Right hindlimb (tissue), 1 donor: ENCODE data around the gene FAM83D.
"Not testable (repeated sequence)": the region's sequence is repeated elsewhere in the genome, so short reads cannot be mapped to it uniquely, and the experiment has no call there.

Experiments
- DNase-seq: peaks from one replicate; pipeline ENCODE4 v3.0.0-alpha.2; 2018

The FAM83D gene

DNA sequence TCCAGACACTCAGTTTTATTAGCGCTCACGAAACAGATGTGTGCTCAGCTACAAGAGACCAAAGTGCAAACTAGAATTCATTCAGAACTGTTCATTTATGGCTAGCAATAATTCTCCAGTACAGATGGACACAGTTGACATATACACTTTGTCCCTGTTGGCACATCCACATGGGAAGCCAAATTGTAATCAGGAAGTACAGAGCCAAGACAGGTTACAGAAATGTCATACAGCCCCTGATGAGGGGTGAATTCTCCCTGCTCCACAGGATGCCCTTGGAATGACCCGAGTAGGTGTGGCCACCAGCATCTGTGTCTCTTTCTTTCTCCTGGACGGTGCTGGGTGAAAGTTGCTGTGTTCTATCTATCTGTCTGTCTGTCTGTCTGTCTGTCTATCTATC, 43.5 kb downstream of the FAM83D start:
- DNase-seq = no peak

DNA sequence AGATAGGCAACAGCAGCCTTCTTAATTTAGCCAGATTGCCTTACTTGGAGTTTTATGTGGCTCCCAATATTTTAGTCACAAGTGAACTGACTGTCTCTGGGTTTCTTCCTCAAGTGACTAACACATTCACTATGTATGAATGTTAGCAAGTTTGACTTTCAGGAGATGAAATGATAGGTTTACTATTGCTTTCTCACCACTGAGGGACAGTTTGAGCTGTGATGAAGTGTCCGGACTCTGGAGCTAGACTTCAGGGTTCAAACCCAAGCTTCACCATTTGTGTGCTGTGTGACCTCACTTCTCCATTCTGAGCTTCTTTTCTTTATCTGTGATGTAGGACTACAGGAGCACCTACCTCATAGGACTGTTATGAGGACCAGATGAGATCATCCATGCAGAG, 44.1 kb downstream of the FAM83D start:
- no peak for DNase-seq

DNA sequence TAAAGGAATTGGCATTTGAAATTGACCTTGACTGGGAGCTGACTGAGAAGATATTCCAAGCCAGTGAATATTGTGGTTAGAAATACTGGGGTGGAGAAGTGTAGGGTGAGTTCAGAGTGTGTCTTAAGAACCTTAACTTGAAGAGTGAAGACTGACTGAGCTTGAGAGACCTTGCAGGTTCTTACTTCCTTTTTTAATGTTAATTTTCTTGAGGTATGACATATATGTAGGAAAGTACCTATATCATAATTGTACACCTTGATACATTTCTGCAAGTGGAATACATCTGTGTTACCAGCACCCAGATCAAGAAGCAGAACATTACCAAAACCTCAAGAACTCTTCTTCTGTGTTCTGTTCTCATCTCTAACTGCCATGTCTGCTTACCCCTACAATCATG, 46.9 kb downstream of the FAM83D start:
- no peak for DNase-seq

DNA sequence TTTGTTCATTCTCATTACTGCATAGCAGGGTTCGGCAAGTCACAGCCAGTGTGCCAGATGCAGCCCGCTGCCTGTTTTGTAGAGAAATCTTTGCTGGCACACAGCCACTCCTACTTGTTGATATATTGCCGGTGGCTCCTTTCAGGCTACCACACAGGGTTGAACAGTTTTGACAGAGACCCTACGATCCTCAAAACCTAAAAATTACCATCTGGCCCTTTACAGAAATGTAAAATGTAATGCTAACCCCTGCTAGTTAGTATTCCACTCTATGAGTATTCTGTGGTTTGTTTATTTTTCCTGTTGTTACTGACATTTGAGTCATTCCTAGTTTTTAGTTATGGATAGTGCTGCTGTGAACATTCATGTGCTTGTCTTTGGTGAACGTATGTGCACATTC, 47.4 kb downstream of the FAM83D start:
- no peak for DNase-seq

DNA sequence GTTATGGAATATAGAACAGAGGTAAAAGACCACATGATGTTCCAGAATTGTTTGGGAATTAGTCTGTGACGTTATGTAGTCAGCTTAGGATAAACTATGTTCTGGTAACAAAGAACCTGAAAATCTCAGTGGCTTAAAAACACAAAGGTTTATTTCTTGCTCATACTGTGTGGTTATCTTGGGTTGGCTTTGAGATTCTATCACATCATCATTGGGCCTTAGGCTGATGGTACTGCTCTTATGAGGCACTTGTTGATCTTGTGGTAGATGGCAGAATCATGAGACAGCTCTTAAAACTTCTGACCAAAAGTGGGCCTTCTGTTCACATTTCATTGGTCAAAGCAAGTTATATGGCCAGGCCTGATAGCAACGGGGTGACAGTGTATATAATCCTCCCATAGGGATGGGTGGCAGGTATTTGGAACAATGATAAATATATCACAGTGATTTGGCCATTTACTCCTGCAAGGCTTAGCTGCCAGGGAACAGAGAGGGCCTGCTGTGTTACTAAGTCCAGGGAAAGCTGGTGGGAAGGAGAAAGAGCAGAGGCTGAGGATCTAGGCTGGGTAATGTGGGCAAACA, 49.4 kb downstream of the FAM83D start:
- no peak for DNase-seq

DNA sequence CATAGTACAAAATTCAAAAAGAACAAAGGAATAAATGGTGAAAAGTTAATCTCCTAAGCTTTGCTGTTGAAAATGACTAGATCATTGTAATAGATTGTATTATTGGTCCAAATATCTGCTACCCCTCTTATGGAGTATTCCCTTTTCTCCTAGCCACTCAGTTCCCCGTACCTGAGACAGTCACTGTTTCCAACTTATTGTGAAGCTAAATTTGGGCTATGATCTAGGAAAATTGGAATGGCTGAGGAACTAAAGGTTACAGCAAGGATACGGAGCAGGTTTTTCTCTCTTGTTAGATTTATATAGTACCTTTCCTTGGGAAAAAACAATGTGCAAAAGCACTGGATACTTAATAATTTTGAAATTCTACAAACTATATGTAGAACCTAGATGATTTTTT, 53.2 kb downstream of the FAM83D start:
- no peak for DNase-seq

DNA sequence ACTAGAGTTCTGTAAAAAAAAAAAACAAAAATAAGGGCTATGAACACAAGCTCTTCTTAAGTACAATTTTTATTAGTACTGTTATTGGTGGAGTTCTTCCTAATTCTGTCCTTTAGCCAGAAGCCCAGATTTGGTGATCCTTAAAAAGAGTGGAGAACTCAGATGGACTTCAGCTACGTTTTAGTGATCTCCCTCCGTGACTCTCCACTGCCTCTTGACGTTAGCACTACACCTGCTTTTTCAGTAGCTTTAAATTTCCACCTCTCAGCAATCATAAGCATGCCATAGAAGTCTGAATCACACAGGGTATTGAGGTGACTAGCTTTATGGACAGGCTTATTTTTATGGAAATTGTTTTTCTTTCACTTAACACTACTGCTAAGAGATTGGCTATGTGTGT, 53.6 kb downstream of the FAM83D start:
- DNase-seq = no peak

DNA sequence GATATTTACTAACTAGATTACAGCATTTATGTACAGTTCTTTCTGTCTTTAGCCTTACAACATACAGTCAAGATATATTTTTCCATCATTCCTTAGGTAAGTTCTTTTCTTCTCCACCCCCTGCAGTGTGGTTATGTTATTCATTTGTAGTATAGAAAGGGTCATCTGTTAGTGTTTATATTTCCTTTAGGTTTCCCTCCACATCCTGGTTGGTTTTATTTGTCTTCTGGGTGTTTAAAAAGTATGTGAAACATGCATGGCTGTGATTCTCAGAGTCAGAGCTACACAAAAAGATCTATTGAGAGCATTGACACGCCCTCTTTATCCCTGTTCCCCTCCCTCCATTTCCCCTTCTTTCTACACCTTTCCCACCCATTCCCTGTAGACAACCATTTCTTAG, 56.1 kb downstream of the FAM83D start:
- DNase-seq = no peak

DNA sequence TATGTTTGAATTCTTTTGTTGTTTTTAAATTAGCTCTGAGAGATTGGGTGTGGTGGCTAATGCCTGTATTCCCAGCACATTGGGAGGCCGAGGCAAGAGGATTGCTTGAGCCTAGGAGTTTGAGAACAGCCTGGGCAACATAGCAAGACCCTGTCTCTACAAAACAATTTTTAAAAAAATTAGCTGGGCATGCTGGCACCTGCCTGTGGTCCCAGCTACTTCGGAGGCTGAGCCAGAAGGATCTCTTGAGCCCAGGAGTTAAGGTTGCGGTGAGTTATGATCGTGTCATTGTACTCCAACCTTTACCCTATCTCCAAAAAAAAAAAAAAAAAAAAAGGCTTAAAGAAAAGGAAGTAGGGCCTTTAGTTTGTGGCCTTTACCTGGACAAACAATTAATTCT, 58.8 kb downstream of the FAM83D start:
- no peak for DNase-seq

DNA sequence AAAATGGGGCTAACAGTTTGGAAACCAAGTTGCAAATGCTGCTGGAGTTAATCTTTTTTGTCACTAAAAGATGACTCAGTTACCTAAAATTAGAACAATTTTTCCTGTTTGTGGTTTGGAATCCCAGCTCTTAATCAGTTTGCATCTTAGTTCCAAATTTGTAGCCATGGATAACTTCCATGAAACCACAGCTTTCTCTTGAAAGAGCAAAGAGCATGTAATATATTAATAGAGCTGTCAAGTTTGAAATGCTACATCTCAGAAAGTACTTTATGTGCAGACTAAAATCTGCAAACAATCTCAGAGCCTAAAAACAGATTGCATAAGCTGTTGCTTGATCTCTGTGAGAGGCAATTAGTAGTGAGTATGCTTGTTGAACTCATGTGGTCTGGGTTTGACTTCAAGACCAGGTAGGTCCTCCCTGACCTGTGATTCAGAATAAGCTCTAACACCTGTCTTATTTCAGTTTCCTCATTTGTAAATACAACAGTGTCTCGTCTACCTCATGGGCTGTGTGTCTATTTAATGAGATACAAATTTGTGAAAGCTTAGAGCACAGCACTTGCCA, 59.5 kb downstream of the FAM83D start:
- no peak for DNase-seq

DNA sequence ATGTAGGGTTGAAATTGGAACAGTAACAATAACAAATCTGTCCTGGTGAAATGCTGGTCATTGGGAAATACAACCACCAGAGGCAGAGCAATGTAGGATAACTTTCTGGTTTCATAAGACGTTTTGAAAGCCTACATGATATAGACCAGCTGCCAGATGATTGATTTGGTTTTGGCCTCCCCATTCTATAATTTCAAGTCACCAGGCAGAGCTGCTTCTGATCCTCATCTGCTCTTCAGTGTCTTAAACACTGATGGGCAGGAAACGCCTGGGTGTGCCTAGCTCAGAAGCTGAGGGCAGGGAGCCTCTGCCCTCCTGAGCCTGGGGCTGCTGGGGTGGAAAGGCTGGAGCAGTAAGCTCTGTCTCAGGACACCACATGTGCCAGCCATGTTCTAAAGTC, 60.4 kb downstream of the FAM83D start:
- no peak for DNase-seq

DNA sequence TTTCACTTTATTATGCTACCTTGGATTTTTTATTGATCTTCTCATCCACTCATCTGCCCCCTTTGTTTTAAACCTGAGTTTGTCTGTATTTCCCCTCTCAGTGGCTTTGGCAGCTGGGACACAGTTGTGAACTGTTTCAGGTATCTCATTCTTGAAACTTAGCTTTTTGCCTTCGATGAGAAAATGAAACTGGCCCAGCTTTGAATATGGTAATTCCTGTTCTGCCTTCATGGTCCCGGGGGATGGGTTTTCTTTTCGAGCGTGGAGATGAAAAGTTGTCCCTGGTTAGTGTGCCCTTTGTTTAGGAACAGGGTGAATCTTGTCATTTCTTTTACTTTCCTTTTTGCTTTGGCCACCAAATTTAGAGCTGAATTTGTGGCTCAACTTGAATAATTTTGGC, 61.6 kb downstream of the FAM83D start:
- DNase-seq = no peak

DNA sequence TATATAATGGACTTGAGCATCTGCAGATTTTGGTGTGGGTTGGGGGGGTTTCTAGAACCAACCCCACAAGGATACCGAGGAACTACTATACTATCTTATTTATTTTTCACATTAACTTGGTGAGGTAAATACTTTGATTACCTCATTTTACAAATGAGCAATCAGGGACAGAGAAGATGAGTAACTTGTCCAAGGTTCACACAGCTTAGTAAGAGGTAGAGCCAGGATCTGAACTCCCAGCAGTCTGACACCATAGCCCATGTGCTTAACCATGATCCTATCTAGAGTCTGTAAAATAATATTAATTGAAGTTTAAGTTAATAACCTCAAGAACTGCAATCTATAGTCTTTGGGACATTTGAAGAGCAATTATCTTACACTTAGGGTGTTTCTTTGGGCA, 64.5 kb downstream of the FAM83D start:
- DNase-seq = no peak

DNA sequence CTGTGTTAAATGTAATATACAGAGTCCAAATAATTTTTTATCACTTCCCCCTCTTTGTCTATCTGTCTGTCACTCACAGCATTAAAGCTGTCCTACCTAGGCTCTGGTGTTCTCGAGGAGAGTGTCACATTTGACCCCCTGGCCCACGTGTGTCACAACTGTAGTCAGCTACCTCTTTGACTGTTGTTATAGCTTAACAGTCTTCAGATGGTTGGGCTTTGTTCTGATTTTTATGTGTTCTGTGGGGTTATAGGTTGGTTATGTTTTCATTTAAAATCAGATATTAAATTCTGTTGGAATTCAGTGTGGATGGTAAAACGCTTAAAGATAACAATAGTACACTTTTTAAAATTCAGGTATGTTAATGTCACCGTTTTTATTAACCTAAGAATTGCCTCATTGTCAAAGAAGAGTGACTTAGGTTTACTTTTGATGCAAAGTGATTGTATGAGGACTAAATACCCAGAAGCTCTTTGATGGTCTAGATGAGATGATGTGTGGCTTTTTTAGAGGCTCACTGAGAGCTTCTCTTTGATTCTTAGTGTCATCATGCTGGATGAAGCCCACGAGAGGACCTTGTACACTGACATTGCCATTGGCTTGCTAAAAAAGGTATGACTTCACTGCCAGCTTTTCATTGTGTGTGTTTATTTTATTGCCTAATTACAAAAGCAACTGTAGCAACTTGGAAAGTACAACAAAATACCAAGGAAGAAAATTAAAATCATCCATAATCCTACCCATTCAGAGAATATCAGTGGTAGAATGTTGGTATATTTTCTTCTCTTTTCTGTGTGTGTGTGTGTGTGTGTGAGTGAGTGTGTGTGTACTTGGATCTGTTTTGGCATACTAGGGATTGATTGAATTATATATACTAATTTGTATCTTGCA, 65.8 kb downstream of the FAM83D start:
- DNase-seq = no peak

DNA sequence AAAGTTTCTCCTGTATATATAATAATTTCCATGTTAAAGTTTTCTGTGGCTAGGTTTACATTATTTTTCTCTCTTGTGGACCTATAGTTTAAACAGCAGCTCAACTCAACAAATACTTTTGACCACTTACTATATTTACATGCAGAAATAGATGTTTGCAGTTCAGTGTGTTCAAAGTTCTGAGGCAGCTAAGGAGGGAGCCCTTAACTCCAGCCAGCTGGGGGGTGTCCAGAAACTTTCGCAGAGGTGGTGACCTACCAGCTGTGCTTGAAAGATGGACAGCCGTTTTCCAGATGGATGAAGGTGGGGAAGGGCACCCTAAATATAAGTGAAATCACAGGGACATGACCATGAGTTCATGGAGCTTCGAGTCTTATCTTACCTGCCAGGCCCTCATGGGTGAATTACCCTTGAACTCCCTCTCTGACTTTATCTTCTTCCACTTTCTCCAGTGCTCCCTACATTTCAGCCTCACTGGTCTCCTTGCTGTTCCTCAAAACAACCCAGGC, 69.4 kb downstream of the FAM83D start:
- DNase-seq = no peak

DNA sequence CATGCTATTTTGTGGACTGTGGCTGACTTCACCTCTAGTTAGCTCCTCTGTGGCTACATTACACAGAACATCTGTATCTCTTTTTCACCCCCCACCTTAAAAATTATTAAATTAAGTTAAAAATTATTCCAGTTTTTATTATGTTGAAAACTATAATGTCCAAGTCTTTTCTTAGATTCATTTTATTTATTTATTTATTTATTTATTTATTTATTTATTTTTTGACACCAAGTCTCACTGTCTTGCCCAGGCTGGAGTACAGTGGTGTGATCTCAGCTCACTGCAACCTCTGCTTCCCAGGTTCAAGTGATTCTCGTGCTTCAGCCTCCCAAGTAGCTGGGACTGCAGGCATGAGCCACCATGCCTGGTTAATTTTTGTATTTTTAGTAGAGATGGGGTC, 70.6 kb downstream of the FAM83D start:
- not testable (repeated sequence) for DNase-seq

DNA sequence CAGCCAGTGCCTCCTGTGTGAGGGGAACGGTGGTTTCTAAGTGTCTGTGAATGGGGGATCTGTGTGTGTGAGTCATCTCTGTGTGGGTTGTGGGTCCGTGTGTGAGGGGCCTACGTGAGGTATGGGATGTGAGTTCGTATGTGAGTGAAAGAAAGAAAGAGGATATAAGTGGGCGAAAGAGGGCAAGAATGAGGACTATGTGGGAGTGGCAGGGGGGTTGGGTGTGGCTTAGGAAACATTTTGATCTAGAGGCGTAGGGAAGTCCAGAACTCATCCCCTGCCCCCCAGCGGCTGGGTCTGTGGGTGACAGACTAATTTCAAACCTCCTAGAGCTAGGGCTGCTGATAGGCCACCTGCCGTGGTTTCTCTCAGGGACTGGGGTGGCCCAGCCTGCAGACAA, 71.4 kb downstream of the FAM83D start:
- no peak for DNase-seq

DNA sequence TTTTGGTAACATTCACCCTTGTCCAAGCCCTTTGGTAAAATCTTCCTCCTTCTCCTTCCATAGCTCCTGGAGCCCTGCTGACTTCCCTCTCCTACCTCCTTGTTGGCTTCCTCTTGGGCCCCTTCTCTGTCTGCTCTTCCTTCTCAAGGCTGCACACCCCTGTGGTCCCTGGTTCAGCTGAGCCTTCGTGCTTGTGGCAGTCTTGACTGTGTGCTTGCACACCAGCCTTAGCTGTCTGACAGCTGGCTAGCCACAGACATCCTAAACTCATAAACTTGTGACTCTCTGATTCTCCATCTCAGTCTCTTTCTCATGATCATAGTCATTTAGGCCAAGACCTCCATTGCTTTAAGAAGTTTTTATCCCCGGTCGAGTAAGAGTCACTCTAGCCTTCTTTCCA, 73.0 kb downstream of the FAM83D start:
- DNase-seq = no peak

DNA sequence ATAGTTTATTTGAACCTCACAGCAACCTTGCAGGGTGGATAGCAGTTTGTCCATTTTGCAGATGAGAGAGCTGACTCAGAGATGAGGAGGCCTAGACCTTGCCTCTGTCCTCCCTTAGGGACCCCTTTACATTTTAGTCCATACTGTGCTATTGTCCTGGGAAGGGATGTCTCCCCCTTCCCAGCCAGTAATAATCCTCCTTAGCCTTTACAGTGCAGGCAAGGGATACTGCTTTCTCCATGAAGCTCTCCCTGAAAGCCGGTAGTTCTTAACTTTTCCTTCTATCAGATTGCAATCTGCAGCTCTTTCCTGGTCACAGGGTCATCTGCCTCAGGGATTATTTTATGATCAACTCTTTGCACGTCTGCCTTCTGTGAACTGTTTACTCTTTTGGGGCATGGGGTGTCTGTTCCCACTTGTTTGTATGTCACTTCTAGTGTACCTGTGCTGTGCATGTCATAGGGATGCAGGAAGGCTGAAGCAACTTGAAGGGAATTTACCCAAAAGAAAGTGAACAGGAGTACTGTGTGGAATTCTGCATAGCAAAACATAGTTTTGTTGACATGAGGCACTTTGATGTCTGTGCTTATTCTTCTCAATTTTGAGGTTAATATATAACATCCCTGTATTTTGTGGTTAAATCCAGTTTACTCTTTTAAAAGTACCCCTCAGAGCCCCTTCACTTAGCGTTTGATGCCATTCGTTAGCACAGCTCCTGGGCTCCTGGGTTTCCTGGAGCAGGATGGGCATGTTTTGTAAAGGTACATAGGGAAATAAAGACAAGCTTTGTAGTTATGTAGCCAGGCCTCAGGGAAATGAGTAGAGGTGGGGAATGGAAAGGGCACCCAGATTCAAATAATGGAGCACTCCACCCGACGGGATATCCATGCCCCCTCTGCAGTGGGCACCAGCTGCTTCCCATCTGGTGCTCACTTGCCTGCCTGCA, 74.0 kb downstream of the FAM83D start:
- no peak for DNase-seq
